PC-9 (cell line): ENCODE results near the gene ZNF343.

Experiments used
- EZH2 ChIP-seq: fragments of 200-600 bp; sonication (generic); IDR thresholded peaks from 2 replicates; pipeline ENCODE4 v1.8.0; 2017; ENCODE audit warnings: antibody characterized with exemption, low read depth
- TF ChIP-seq, protein P1 (sequence below): fragments of 200-600 bp; sonication (generic); conservative IDR thresholded peaks from 2 replicates; pipeline ENCODE4 v1.6.1; 2017; ENCODE audit warnings: mixed run types, antibody characterized with exemption, mild to moderate bottlenecking, moderate library complexity

- TF ChIP-seq, protein P1, sequence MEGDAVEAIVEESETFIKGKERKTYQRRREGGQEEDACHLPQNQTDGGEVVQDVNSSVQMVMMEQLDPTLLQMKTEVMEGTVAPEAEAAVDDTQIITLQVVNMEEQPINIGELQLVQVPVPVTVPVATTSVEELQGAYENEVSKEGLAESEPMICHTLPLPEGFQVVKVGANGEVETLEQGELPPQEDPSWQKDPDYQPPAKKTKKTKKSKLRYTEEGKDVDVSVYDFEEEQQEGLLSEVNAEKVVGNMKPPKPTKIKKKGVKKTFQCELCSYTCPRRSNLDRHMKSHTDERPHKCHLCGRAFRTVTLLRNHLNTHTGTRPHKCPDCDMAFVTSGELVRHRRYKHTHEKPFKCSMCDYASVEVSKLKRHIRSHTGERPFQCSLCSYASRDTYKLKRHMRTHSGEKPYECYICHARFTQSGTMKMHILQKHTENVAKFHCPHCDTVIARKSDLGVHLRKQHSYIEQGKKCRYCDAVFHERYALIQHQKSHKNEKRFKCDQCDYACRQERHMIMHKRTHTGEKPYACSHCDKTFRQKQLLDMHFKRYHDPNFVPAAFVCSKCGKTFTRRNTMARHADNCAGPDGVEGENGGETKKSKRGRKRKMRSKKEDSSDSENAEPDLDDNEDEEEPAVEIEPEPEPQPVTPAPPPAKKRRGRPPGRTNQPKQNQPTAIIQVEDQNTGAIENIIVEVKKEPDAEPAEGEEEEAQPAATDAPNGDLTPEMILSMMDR = no peak
- TF ChIP-seq EZH2 = no peak
Measured at GRCh38 chr20:2518558-2518957, 9.8 kb upstream of the ZNF343 start.
